ENCODE data around the gene EFCC1. TPM values are rescaled to one million over a fixed set of nuclear protein-coding genes. Genes with fewer than 3 reads are reported as not detected.

The EFCC1 gene
- total RNA-seq, 2 experiments from 2014 or later: 0.10 to 0.20 TPM

DNA sequence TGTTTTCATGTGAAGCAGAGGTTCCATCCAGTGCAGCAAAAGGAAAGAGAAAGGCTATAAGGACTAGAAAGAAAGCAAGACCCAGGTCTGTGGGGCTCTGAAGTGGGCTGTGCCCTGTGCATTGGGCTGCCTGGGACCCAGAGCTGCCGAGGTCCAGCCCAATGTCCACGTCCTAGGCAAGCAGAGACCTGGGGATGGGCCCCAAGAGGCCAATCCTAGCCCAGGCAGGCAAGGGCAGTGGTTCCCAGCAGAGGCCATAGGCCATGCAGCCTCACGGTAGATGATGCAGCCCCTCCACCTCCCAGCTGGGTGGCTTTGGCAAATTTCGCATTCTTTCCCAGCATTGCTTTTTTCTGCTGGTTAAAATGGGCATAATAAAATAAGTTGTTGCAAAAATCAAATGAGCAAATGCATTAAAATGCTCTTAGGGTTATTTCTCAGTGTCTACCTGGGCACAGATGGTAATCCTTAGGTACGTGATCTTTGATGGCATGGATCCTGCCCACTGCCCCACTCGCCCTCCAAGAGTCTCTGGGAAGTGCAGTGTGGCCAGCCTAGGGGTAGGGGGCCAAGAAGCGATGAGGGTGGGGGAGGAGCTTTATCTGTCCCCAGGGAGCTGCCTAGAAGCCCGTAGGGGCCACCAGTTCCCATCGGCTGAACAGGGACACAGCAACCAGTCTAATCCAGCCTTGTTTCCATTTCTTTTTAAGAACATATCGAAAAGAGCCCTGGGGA is 37.2 kb downstream of the EFCC1 start:
- Mint-ChIP-seq H3K27ac (no peak overlapping the region), H3K4me3 (no peak overlapping the region), H3K36me3 (ENCODE audit: low read depth) (no peaks in the 10 kb centered on the region), H3K27me3 (ENCODE audit: low read depth) (peaks cover 1% of the 10 kb centered on the region), H3K4me1 (ENCODE audit: low read depth) (peaks cover 16% of the 10 kb centered on the region), H3K9me3 (no peaks in the 10 kb centered on the region)
- DNase-seq: no peak
- CTCF ChIA-PET: interaction anchor here (0.7 to 2.7 kb wide), 2 partner anchors 11 to 705 kb away, joined by 4 to 17 read pairs; no protein-coding TSS in a partner anchor
- intact Hi-C loops (cut with micrococcal nuclease): no loop called here

DNA sequence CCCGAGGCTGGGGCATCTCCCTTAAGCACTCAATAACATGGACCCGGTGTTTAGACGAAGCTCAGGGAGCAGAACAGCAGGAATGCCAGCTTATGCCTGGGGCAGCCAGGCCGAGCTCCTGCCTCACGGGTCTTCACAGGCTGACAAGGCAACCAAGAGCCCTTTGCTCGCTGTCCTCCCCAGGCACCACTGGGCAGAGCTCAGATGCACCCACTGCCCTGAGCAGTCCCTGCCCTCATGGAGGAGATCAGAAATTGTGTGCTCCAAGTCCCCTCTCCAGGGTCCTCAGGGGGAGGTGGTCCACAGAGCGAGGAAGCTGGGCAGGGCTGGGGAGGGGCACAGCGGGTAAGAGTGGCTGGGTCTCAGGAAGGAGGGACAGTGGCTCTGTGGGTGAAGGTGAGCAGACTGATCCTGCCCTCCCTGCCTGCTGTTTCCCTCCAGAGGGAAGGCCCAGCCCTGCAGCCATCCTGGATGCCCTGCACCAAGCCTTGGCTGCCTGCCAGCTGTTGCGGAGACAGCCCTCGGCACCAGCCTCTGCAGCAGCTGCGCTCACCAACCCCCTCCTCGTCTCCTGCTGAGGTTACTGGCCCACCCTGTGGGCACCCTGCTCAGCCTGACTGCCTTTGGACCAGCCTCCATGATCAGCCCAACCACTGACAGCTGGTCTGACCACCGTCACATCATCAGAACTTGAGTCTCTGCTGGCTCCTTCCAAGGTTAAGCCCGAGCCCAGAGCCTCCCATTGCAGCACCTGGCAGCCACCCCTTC is 38.4 kb downstream of the EFCC1 start:
- H3K36me3 Mint-ChIP-seq (ENCODE audit: low read depth): no peaks in the 10 kb centered on the region
- CTCF ChIA-PET: no interaction called here
- no peak overlapping the region for H3K4me3 Mint-ChIP-seq
- peaks cover 16% of the 10 kb centered on the region for H3K4me1 Mint-ChIP-seq (ENCODE audit: low read depth)
- intact Hi-C loops (cut with micrococcal nuclease): no loop called here
- no peak overlapping the region for H3K27ac Mint-ChIP-seq
- no peaks in the 10 kb centered on the region for H3K9me3 Mint-ChIP-seq
- DNase-seq: no peak
- peaks cover 1% of the 10 kb centered on the region for H3K27me3 Mint-ChIP-seq (ENCODE audit: low read depth)

DNA sequence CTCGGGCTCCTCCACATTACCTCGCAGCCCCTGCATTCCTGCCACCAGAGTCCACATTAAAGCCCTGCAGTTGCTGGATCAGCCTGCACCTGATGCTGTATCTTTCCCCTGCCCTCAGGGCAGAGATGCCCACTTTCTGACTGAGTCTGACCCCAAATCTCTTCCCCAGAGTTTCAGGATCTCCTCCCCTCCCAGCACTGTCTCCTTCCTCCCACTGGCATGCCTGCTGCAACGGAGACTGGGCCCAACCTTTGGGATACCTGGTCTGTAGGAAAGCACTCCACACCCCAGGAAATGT is 38.9 kb downstream of the EFCC1 start:
- intact Hi-C loops (cut with micrococcal nuclease): no loop called here
- Mint-ChIP-seq H3K9me3 (no peaks in the 10 kb centered on the region), H3K4me1 (ENCODE audit: low read depth) (peaks cover 14% of the 10 kb centered on the region), H3K4me3 (no peak overlapping the region), H3K27ac (no peak overlapping the region), H3K27me3 (ENCODE audit: low read depth) (peaks cover 1% of the 10 kb centered on the region), H3K36me3 (ENCODE audit: low read depth) (no peaks in the 10 kb centered on the region)
- no peak for DNase-seq
- CTCF ChIA-PET: no interaction called here

DNA sequence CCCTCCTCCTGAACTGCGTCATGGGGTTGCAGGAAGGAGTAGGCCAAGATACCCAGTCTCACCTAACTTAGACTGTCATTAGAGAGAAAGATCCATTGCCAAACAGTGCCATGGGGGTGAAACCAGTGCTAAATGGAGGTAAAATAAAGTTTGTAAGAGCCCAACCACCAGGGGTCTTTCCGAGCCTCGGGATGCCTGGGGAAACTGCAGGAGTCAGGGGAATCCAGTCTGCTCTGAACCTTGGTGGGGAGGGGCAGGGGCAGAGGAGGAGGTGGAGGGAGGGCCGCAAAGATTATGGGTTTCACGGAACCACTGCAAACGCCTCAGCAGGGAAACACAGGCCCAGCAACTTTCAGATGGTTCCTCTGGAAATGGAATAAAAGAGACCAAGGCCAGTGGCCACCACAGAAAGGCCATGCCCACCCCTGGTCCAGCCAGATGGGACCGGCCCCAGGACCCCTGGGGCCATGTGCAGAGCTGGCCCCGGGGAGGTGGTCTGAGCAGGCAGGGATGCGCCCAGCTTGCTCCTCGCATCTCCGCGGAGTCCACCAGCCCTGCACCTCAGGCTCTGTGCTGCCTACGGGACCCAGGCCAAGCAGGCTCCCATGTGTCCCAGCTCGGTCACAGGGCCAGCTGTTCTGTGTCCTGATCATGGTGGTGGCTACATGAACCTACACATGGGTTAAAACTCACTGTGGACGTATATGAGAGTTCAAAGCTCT is 39.6 kb downstream of the EFCC1 start:
- H3K4me3 Mint-ChIP-seq: no peak overlapping the region
- no peak overlapping the region for H3K27ac Mint-ChIP-seq
- CTCF ChIA-PET: interaction anchor here (1.7 kb wide), 1 partner anchor 13 kb away, joined by 6 read pairs; no protein-coding TSS in a partner anchor
- peaks cover 1% of the 10 kb centered on the region for H3K27me3 Mint-ChIP-seq (ENCODE audit: low read depth)
- intact Hi-C loops (cut with micrococcal nuclease): no loop called here
- no peaks in the 10 kb centered on the region for H3K36me3 Mint-ChIP-seq (ENCODE audit: low read depth)
- H3K9me3 Mint-ChIP-seq: no peaks in the 10 kb centered on the region
- H3K4me1 Mint-ChIP-seq (ENCODE audit: low read depth): peaks cover 8% of the 10 kb centered on the region
- no peak for DNase-seq

DNA sequence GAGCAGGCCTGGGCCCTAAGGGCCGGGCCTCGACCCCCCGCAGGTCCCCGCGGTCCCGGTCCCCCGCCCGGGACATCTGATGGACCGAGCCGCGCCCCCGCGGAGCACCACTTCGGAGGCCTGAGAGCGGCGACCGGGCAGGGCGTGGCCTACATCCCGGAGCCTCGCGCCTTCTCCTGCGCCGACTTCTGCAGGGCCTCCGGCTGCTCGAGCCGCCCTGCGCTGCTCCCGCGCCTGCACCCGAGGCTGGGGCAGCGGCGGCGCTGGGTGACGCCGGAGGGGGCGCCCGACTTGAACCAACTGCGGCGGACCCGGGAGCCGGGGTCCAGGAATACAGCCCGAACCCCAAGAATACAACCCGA is 44.6 kb downstream of the EFCC1 start:
- CTCF ChIA-PET: interaction anchor here (0.8 to 1.1 kb wide), 5 partner anchors 9 to 204 kb away, joined by 3 to 5 read pairs (median 4); partner anchors contain the start of gene COPG1
- peak; percentile 55 for DNase-seq
- Mint-ChIP-seq H3K4me3 (peak overlapping the region; percentile 37), H3K27ac (no peak overlapping the region), H3K9me3 (peaks cover 8% of the 10 kb centered on the region), H3K4me1 (ENCODE audit: low read depth) (no peaks in the 10 kb centered on the region), H3K36me3 (ENCODE audit: low read depth) (peaks cover 4% of the 10 kb centered on the region), H3K27me3 (ENCODE audit: low read depth) (no peaks in the 10 kb centered on the region)
- intact Hi-C loops (cut with micrococcal nuclease): no loop called here

DNA sequence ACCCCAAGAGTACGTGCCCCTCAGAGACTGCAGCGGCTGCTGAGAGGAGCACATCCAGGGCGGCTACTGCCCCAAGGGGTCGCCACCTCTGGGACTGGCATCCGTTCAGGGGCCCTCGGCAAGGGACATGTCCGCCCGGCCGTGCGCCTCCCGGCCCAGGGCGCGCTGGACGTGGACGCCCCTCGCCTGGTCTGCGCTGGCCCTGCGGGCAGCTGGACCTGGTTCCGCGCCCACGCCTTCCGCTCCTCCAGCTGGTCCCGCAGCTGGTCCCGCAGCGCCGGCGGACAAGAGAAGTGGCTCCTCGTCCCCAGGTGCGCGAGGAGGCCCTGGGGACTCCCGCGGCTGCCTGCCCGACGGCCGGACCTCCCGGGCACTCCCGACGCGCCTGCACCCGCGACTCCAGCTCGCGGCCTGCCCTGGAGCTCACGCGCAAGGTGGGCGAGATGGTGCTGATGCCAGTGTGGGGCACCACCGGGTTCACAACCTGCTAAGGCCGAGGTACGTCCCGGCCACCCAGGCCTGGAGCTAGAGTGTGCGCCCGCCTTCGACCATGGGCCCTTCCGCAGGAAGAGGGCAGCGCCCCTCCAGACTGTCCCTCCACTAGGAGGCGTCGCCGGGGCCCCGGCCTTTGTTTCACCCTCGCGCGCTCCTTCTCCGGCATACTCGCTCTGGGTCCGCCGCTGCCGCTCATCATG is 45.1 kb downstream of the EFCC1 start:
- peak overlapping the region; percentile 11 for H3K4me3 Mint-ChIP-seq
- H3K4me1 Mint-ChIP-seq (ENCODE audit: low read depth): no peaks in the 10 kb centered on the region
- CTCF ChIA-PET: interaction anchor here (0.8 to 1.3 kb wide), 7 partner anchors 9 to 203 kb away, joined by 3 to 5 read pairs (median 4); partner anchors contain the start of gene COPG1
- H3K27me3 Mint-ChIP-seq (ENCODE audit: low read depth): no peaks in the 10 kb centered on the region
- peaks cover 4% of the 10 kb centered on the region for H3K36me3 Mint-ChIP-seq (ENCODE audit: low read depth)
- no peak overlapping the region for H3K27ac Mint-ChIP-seq
- intact Hi-C loops (cut with micrococcal nuclease): no loop called here
- H3K9me3 Mint-ChIP-seq: peaks cover 8% of the 10 kb centered on the region
- DNase-seq: no peak

DNA sequence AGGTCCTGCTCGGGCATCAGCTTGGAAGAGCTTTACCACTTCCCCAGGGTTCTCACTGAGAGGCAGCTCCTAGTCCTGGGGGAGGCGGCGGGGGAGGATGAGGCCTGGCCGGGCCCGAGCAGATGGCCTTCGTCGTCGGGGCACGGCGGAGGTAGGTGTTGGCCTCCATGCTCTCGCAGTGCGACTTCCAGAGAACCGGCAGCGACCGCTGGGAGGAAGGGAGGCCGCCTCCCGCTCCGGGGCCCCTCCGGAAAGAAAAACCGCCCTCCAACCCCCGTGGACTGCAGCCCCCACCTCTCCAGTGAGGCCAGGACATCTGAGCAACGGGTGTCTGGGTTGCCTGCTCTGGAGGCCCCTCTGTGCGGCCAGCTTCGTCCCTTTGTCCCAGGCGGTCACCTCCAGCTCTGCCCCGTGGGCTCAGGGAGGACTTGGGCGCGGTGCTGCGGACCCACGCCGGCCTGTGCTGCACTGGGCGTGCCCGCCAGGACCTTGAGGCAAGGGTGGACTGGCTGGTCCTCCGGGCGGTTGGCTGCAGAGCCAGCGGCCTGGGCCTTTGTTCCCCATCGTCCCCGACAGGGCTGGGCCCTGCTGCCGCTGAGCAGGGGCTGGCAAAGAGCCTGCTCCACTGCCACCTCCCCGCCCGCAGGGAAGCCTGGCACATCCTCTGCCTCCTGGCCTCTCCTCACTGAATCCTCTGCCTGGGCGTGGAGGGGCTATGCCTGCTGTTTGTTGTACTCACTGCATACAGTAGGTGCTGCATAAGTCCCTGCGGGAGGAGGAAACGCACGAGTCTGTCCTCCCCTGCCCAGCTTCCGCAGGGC is 45.8 kb downstream of the EFCC1 start:
- Mint-ChIP-seq H3K4me1 (ENCODE audit: low read depth) (no peaks in the 10 kb centered on the region), H3K4me3 (peak overlapping the region; percentile 11), H3K27me3 (ENCODE audit: low read depth) (no peaks in the 10 kb centered on the region), H3K27ac (no peak overlapping the region), H3K36me3 (ENCODE audit: low read depth) (peaks cover 4% of the 10 kb centered on the region), H3K9me3 (peaks cover 8% of the 10 kb centered on the region)
- CTCF ChIA-PET: interaction anchor here (1.0 to 1.3 kb wide), 6 partner anchors 10 to 202 kb away, joined by 3 to 5 read pairs (median 4); partner anchors contain the start of gene COPG1
- intact Hi-C loops (cut with micrococcal nuclease): no loop called here
- no peak for DNase-seq

DNA sequence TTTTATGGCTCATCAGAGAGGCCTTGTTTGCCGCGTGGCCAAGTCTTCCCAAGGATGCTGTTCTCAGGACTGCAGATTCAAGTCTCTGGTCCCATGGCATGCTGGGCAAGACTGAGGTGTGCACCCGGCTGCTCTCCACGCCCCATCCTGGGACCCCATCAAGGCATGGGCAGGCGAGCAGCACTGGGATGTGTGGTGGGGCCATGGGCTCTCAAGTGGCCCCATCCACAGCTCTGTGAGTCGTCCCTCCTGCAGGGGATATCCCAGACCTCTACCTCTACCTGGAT is 46.4 kb downstream of the EFCC1 start:
- H3K36me3 Mint-ChIP-seq (ENCODE audit: low read depth): peaks cover 4% of the 10 kb centered on the region
- no peaks in the 10 kb centered on the region for H3K27me3 Mint-ChIP-seq (ENCODE audit: low read depth)
- no peaks in the 10 kb centered on the region for H3K4me1 Mint-ChIP-seq (ENCODE audit: low read depth)
- no peak for DNase-seq
- no peak overlapping the region for H3K27ac Mint-ChIP-seq
- intact Hi-C loops (cut with micrococcal nuclease): no loop called here
- peaks cover 8% of the 10 kb centered on the region for H3K9me3 Mint-ChIP-seq
- H3K4me3 Mint-ChIP-seq: no peak overlapping the region
- CTCF ChIA-PET: interaction anchor here (1.3 kb wide), 1 partner anchor 21 kb away, joined by 5 read pairs; no protein-coding TSS in a partner anchor

DNA sequence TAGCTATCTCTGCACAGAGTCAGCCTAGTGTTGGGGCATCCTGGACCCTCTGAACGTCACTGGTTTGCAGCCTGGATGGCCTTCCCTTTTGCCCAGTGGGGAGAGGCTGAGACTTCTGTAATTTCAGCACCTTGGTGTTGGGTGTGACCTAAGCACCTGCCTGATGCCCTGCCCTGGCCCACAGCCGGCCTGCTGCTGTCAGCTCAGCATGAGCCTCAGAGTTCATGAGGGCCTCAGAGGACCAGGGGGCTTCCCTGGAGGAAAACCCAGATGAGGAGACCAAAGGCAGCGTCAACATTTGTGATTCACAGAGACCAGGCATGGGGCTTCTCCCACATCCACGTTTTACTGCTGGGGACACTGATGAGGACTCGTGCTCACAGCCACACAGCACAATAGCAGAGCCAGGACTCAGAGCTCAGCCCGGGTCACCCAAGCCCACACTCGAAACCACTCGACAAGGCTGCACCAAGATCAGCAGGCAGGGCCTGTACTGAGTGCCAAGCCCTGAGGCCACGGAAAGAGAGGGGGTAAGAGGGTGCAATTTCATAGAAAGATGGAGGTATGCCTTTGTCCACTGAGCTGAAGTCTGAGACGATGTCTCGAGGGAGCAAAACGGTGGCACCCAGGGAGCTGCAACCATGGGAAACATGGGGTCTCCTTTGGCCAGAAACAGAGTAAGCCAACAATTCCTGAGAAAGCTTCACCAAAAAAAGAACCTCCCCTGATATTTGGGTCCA is 49.6 kb downstream of the EFCC1 start:
- H3K9me3 Mint-ChIP-seq: peaks cover 8% of the 10 kb centered on the region

DNA sequence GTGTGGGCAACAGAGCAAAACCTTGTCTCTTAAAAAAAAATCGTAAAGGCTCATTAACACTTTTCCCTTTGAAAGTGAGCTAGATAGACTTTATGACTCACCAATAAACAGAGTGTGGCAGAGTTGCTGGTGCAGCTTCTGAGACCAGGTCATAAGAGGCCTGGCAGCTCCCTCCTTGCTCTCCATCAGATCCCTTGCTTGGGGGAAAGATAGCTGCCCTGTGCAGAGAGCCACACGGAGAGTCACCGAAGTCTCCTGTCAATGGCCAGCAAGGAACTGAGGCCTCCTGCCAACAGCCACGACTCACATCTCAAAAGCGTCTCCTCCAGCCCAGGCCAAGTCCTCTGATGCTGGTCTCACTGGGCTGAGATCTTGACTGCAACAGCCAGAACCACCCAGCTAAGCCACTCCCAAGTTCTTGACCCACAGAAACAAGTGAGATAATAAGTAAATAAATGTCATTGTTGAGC is 50.8 kb downstream of the EFCC1 start:
- no peak for DNase-seq
- CTCF ChIA-PET: interaction anchor here (0.6 to 5.4 kb wide), 23 partner anchors 8 to 264 kb away, joined by 3 to 64 read pairs (median 12); partner anchors contain the start of genes COPG1 and RAB43
- Mint-ChIP-seq H3K27me3 (ENCODE audit: low read depth) (no peaks in the 10 kb centered on the region), H3K4me3 (no peak overlapping the region), H3K36me3 (ENCODE audit: low read depth) (peaks cover 4% of the 10 kb centered on the region), H3K4me1 (ENCODE audit: low read depth) (peaks cover 10% of the 10 kb centered on the region), H3K9me3 (peaks cover 8% of the 10 kb centered on the region), H3K27ac (no peak overlapping the region)
- intact Hi-C loops (cut with micrococcal nuclease): loop anchor here (2.0 to 5.0 kb wide), 2 partner anchors 49 to 130 kb away; partner anchors contain the start of gene CNBP

More for the DNA sequence above, 49.6 kb downstream of the EFCC1 start:
- H3K27ac Mint-ChIP-seq: no peak overlapping the region
- H3K27me3 Mint-ChIP-seq (ENCODE audit: low read depth): no peaks in the 10 kb centered on the region
- DNase-seq: no peak
- H3K36me3 Mint-ChIP-seq (ENCODE audit: low read depth): peaks cover 4% of the 10 kb centered on the region
- peaks cover 10% of the 10 kb centered on the region for H3K4me1 Mint-ChIP-seq (ENCODE audit: low read depth)
- H3K4me3 Mint-ChIP-seq: no peak overlapping the region
- intact Hi-C loops (cut with micrococcal nuclease): loop anchor here (5.0 kb wide), 1 partner anchor 132 kb away; the partner anchor contains the start of gene CNBP
- CTCF ChIA-PET: interaction anchor here (0.6 to 5.4 kb wide), 11 partner anchors 17 to 194 kb away, joined by 4 to 64 read pairs (median 6); partner anchors contain the start of gene RAB43
